ENCODE results near the gene BHLHE40.
A peak's percentile ranks its signal among the peaks of the same experiment; 100 is the strongest.

Gene BHLHE40

GRCh38 chr3:4985330-4986174, 6.3 kb downstream of the BHLHE40 start:
- no peak for DNase-seq

DNA sequence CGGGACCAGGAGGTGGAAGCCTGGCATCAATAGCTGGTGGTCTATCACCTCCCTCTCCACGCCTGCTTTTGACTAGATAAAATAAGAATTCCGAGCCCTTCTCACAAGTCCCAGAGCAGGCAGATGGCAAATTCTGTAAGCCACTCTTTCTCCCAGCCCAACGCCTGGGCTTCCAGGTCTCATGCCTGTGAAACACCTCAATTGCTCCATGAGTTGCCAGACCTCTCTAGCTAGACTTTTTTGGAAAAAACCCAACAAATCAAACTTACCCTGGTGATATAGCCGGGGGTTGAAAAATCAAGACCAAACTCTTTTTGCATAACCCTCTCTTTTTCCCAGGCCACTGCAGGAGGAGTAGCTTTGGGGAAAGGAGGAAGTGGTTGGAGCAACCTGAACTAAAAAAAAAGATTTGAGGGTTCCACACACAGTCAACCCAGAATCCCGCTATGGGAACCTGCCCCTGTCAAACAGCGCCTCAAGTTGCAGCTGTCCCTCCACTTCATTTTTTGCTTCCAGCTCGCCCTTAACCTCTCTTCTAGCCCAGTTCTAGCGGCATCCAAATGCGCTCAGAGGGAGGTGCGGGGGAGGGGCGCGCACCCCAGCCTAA, 7.0 kb downstream of the BHLHE40 start:
- DNase-seq, result peak; percentile 45

GRCh38 chr3:4986782-4987537, 7.7 kb downstream of the BHLHE40 start:
- peak; percentile 80 for DNase-seq

- DNase-seq, result no peak
Observed at GRCh38 chr3:4987538-4988296, 8.5 kb downstream of the BHLHE40 start.

DNA sequence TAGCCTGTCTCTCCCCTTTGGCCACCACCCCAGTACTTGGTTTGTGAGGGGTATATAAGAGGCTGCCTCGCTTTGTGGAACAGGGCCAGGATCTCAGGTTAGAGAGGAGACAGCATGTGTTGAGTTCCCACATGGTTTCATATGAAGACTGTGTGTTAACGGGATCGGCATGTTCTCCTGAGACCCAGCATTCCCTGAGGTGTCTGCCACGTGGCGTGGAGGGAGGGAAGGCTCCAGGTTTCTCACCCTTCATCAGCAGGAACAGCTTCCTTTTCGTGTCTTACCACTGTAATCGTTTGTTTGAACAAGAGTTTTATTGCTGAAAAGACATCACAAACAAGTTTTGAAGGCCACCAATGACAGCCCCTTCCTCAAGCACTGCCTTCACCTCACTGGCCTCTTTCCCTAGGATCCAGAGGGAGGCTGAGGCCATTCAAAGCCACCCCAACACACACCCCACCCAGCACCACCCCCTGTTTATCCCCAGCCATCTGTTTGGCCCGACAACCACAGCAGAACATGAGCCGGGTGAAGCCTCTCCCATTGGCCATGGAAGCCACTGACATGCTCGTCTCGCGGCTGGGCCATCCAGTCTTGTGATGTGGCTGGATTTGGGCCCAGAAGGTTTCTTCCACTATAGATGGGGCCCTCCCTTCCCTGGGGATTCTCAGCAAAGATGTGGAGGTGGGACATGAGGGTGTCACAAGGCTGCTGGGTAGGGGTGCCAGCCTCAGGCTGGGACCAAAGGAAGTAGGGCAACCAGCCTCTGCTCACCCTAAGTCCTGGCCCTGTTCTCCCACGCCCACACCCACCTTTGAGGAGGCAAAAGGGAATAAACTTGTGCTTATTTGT, 10.0 kb downstream of the BHLHE40 start:
- DNase-seq, result no peak

- DNase-seq, result no peak
Observed at GRCh38 chr3:4990069-4990468, 10.8 kb downstream of the BHLHE40 start.

DNA sequence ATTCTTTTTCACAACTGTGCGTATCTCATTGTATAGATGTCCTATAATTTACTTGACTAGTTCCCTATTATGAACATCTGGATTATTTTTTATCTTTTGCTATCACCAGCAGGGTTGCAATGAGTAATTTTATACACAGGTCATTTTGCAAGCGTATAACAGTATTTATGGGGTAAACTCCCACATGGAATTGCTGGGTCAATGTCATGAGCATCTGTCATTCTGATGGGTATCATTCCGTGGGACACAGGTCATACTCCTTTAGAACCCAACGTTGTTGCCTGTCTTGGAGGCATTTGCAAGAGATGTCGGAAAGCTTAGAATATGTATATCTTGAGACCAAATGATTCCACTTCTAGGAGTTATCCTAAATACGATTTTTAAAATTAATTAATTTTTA, 12.9 kb downstream of the BHLHE40 start:
- no peak for DNase-seq

DNA sequence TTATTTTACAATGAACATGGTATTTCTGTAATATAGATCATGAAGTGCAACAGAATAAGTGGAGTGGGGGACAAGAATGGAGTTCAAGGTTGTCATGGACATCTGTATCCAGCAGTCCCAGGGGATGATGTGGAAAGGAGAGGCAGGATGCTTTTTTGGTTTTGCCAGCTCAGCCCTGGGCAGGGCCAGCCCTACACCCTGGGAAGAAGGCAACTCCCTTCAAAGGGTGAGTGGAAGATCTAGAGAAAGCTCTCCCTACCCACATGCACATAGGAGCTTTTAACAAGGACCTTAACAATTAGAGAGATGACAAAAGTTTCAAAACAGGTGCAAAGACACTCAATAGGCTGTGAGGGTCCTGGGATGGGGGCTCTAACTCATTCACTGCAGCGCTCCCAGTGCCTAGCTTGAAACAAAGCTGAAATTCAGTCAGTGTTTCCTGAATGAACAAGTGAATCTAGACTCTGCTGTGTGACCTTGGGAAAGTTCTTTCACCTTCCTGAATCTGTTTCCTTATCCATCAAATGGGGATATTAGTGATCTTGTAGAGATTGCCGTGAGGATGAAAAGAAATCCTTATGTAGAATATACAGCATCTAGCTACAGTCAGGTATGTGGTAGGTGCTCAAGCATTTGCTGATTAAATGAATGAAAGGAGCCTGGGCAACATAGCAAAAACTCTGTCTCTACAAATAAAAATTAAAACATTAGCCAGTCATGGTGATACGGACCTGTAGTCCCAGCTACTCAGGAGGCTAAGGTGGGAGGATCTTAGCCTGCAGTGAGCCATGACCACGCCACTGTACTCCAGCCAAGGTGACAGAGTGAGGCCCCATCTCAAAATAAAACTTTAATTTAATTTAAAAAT, 14.3 kb downstream of the BHLHE40 start:
- DNase-seq, result no peak

DNA sequence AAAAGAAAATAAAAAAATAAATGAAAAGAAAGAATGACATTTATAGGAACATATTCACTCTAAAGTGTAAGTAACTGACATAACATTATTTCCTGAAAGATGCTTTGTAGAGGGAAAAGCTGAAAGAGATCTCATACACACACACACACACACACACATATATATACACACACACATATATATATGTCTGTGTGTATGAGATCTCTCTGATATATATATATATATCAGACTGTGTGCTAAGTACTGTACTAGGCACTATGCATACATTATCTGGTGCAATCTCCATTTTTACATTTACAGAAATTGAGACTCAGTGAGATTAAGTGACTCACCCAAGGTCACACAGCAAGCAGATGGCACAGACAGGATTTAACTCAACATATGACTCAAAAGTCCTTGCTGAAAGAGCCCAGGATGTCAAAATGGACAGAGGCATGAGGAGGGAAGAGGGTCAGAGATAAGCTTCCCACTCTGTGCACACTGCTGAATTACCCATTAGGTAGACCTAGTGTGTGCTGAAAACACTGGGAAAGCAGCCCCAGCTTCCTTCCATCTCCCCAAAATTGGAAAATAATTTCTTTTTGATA, 15.0 kb downstream of the BHLHE40 start:
- no peak for DNase-seq

GRCh38 chr3:4994823-4995499, 15.7 kb downstream of the BHLHE40 start:
- no peak for DNase-seq

DNA sequence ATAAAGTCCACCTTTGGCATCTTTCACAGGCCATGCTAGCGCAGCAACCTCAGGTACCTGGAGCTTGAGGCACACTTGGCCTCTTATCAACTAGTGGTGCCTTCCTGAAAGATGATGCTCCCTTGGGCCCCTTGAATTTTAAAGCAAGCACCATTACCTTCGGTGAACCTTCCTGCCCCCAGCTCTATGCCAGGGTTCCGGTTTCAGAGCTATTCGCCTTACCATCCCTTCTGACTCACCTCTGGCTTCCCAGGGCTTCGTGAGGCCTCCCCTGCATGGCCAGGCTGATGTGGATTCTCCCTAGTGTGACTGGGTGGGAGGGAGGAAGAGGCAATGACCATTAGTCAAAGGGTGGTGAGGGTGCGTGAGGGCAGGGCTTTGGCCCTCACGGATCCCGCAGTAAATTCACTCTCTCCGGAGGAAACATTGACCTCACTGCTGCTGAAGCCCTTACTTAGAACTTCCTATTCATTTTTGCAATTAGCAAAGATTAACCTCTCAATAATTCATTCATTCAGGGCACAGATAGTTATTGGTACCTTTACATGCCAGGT, 16.3 kb downstream of the BHLHE40 start:
- no peak for DNase-seq

DNA sequence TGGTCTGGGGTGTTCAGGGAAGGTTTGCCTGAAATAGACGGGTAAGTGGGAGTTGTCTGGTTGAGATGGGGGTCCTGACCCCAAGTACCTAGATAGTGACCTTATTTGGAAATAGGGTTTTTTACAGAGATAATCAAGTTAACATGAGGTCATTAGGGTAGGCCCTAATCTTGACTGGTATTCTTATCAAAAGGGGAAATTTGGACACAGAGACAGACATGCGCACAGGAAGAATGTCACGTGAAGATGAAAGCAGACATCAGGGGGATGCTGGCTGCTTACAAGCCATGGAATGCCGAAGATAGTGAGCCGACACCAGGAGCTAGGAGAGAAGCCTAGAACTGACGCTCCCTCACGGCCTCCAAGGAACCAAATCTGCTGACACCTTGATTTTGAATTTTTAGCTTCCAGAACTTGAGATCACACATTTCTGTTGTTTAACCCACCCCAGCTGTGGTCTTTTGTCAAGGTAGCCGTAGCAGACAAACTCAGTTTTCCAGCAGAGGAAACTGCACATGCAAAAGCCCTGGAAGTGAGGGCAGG, 17.1 kb downstream of the BHLHE40 start:
- DNase-seq, result no peak

DNA sequence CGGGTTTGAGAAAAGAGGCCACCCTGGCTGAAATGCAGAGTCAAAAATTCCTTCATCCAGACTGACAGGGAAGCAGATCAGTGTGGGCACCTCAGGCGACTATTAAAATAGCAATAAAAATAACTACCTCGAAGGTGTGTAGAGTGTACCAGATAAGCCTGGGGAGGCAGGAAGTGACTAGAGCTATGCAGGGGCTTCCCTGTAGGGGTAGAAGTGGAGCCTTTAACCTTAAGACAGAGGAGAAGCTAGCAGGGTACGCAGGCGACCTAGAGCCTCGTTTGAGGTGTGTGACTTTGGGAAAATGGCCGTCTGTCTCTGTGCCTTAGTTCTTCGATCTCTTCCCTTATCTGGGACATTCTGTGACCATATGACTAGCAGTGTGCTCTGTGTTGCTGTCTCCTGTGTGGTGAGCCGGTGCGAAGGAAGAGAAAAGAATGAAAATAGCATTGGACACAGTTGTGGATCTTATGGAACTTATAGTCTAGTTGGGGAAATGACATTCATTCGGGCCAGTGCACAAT, 17.6 kb downstream of the BHLHE40 start:
- no peak for DNase-seq

GRCh38 chr3:4997946-4998345, 18.7 kb downstream of the BHLHE40 start:
- no peak for DNase-seq

DNA sequence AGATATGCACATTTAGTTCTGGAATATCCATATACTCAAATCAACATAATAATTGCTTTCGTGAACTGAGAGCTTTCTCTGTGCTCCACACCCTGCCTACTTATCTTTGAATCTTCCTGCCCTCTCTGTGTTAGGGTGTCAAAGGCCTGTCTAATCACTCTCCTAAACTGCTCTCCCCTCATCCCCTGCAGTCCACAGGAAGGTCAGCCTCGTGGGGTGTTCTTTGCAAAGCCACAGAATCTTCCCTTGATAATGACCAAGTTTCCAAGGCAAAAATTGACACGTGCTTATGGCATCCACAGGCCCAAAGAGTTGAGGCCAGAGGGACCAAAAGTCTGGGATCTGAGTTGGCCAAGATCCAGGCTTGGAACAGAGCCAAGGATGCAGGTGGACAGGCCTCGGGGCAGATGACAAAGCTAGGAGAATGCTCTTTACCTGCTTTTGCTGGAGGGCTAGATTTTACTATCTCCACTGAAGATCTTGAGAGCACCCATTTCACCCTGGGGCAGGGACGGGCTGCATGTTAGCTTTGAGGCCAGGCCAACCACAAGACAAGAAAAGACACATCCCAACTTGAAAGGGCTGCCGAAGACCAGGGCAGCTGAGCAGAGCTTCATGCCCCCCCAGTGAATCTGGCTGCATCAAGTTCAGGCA, 20.4 kb downstream of the BHLHE40 start:
- DNase-seq, result no peak

DNA sequence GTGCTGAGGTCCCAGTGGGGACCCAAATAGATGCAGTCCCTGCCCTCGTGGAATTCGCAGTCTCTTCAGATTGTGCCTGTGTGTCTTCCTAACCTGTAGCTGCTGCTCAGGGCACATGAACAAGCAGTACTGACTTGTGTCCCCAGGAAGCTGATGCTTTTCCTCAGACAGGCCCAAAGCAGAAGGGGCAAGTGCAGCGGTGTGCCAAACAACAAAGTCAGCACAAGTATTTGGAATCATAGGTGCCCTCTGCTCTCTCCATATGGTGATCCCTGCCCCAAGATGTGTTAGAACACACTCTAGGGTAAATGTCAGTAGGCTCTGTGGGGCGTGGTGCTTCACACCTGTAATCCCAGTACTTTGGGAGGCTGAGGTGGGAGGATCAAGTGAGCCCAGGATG, 21.9 kb downstream of the BHLHE40 start:
- DNase-seq, result no peak

- no peak for DNase-seq
Observed at GRCh38 chr3:5001805-5002173, 22.6 kb downstream of the BHLHE40 start.

- DNase-seq, result peak; percentile 75
Observed at GRCh38 chr3:5002174-5002870, 23.1 kb downstream of the BHLHE40 start.
